ENCODE results near the gene TRAK1. TPM values are rescaled to one million over a fixed set of nuclear protein-coding genes. Genes with fewer than 3 reads are reported as not detected.

TRAK1 gene
- total RNA-seq, 1 donor from 2014 or later = 37.5 TPM

DNA sequence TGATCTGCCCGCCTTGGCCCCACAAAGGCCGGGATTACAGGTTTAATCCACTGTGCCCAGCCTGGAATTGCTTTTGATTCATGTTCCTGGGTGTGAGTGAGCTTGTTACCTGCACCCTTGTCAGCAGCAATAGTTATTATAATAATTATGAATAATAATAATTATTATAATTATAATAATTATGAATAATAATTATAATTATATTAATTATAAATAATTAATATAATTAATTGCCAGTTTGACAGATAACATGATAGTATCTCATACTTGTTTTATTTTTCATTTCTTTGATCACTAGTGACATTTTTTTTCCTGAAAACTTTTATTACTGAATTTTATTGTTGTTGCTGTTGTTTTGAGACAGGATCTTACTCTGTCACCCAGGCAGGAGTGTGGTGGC, 21.1 kb upstream of the TRAK1 start:
- TF ChIP-seq, protein P1, sequence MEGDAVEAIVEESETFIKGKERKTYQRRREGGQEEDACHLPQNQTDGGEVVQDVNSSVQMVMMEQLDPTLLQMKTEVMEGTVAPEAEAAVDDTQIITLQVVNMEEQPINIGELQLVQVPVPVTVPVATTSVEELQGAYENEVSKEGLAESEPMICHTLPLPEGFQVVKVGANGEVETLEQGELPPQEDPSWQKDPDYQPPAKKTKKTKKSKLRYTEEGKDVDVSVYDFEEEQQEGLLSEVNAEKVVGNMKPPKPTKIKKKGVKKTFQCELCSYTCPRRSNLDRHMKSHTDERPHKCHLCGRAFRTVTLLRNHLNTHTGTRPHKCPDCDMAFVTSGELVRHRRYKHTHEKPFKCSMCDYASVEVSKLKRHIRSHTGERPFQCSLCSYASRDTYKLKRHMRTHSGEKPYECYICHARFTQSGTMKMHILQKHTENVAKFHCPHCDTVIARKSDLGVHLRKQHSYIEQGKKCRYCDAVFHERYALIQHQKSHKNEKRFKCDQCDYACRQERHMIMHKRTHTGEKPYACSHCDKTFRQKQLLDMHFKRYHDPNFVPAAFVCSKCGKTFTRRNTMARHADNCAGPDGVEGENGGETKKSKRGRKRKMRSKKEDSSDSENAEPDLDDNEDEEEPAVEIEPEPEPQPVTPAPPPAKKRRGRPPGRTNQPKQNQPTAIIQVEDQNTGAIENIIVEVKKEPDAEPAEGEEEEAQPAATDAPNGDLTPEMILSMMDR (IDR thresholded peaks at IDR 0.05) = no peak
- Histone ChIP-seq H3K27ac (peak overlapping the region; percentile 75 to 87), H3K9me3 (no peaks in the 10 kb centered on the region), H3K4me3 (no peak overlapping the region), H3K4me1 (peaks cover 20 to 56% of the 10 kb centered on the region in 2 donors), H3K36me3 (no peaks in the 10 kb centered on the region), H3K27me3 (no peaks in the 10 kb centered on the region)
- no peak for DNase-seq (ENCODE audit: low spot score in 2 of 2)
- intact Hi-C loops (cut with DNase I) = no loop called here

DNA sequence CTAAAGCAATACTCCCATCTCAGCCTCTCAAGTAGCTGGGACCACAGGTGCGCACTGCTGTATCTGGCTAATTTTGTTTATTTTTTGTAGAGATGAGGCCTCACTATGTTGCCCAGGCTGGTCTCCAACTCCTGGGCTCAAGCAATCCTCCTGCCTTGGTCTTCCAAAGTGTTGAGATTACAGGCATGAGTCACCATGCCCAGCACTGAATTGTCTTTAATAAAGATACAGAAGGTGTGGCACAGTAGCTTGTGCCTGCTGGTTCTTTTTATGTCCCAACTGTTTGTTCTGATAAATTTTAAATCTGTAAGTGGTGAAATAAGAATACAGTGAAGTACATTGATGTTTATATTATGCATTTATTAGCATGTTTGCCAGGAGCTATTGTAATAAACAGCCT, 20.6 kb upstream of the TRAK1 start:
- Histone ChIP-seq H3K27me3 (no peaks in the 10 kb centered on the region), H3K9me3 (no peaks in the 10 kb centered on the region), H3K27ac (peak overlapping the region; percentile 75 to 87), H3K36me3 (no peaks in the 10 kb centered on the region), H3K4me1 (peaks cover 20 to 56% of the 10 kb centered on the region in 2 donors), H3K4me3 (no peak overlapping the region)
- TF ChIP-seq, protein P1 (IDR thresholded peaks at IDR 0.05) = no peak
- intact Hi-C loops (cut with DNase I) = no loop called here
- DNase-seq (ENCODE audit: low spot score in 2 of 2) = no peak

DNA sequence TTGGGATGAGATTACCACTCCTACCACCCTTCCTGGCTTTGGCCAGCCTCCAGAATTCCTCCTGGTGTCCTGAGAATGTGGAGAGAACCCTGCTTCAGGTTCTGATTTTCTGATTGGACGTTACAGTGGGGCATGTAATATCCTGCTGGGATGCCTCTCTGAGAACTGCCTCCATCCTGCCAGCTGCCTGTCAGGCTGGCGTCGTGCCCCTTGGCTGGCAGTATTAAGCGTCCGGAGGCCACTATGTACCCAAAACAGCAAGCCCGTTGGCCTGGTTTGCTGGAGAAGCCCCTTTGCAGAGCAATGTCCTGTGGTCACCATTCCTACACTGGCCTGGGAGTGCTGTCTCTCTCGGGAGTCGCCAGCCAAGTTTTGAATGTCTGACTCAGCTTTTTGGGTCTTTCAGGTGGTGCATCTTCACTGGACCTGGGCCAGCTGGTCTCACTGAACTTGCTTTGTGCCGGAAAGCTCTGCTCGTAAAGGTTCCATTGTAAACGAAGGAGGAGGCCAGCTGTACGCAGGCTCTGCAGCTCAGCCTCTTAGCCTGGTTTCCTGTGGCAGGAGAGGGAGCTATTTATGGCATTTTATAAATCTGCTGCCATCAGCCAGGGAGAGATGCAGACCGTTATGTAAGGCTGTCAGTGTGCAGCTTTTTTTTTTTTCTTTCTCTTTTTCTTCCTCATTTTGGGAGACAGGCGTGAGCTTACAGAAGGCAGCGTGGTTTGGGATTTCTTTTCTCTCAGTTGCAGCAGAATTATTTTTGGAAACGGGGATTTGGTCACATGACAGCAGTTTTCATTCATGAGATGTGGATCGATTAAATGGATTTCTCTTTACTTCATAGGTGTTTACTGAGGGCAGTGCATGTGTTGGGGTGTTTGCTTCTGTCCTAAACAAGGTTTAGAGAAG, 19.0 kb upstream of the TRAK1 start:
- no peaks in the 10 kb centered on the region for H3K27me3 ChIP-seq
- peak; percentile 34 to 86 for DNase-seq (ENCODE audit: low spot score in 2 of 2)
- H3K36me3 ChIP-seq = no peaks in the 10 kb centered on the region
- TF ChIP-seq, protein P1 (IDR thresholded peaks at IDR 0.05) = no peak
- H3K27ac ChIP-seq = peak overlapping the region; percentile 75 to 87
- intact Hi-C loops (cut with DNase I) = no loop called here
- no peaks in the 10 kb centered on the region for H3K9me3 ChIP-seq
- H3K4me1 ChIP-seq = peaks cover 15 to 50% of the 10 kb centered on the region in 2 donors
- peak overlapping the region; percentile 29 to 41 for H3K4me3 ChIP-seq

DNA sequence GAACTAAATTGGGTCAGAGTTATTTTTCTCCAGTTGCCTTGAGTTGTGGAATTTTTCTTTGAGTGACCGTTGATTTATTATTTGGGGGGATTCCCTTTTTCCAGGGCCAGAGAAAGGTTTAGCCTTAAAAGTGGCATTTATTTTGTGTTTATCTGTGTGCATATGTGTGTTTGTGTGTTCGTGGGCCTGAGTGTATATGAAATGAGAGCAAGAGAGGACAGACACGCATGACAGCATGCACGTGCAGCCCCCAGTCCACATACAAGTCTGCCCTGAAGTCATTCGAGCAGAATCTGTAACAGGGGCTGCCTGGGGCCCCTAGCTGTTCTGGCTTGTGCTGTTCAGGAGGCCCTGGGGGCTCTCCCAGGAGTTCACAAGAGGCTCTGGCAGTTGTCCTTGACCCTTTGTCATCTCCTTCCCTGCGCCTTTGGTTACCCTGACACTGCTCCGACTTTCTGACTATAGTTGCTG, 18.3 kb upstream of the TRAK1 start:
- Histone ChIP-seq H3K27ac (peak overlapping the region; percentile 75 to 87), H3K4me1 (peaks cover 14 to 45% of the 10 kb centered on the region in 2 donors), H3K36me3 (no peaks in the 10 kb centered on the region), H3K4me3 (peak overlapping the region; percentile 29 to 41), H3K9me3 (no peaks in the 10 kb centered on the region), H3K27me3 (no peaks in the 10 kb centered on the region)
- DNase-seq (ENCODE audit: low spot score in 2 of 2) = no peak
- TF ChIP-seq, protein P1 (IDR thresholded peaks at IDR 0.05) = no peak
- intact Hi-C loops (cut with DNase I) = no loop called here

DNA sequence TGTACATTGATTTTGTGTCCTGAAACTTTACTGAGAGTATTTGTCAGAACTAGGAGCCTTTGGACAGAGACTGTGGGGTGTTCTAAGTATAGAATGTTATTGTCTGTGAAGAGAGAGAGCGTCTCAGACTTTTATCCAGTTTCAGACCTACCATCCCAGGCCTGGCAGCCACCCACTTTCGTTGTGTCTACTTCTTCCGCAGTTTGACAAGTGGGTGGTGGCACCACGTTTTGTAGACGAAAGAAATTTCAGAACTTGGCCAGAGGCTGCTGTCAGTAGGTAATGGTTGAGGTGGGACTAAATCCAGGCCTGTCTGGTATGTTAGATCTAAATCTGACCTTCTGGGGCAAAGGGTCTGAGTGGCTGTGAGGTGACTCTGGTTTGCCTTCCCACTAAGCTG, 13.4 kb upstream of the TRAK1 start:
- H3K4me1 ChIP-seq = peaks cover 8 to 42% of the 10 kb centered on the region in 2 donors
- TF ChIP-seq, protein P1 (IDR thresholded peaks at IDR 0.05) = no peak
- H3K9me3 ChIP-seq = no peaks in the 10 kb centered on the region
- DNase-seq (ENCODE audit: low spot score in 2 of 2) = no peak
- H3K27me3 ChIP-seq = no peaks in the 10 kb centered on the region
- intact Hi-C loops (cut with DNase I) = no loop called here
- no peak overlapping the region for H3K4me3 ChIP-seq
- peak overlapping the region; percentile 13 to 31 for H3K27ac ChIP-seq
- no peaks in the 10 kb centered on the region for H3K36me3 ChIP-seq

Measured in ascending aorta (tissue), 2 donors.